Liver (tissue), 9 donors: ENCODE data around the gene RASA3. TPM values are rescaled to one million over a fixed set of nuclear protein-coding genes. Genes with fewer than 3 reads are reported as not detected.

Source experiments
- DNase-seq: peaks from one replicate; pipeline ENCODE4 v3.0.0-alpha.2; 2017; ENCODE audit warnings: low spot score
- H3K27ac ChIP-seq, 2 donors: one replicate each; pipeline ENCODE4 v1.7.0; 2013; ENCODE audit warnings: inconsistent platforms in 2 of 2, low read length in 2 of 2, control low read depth in 1 of 2, low read depth in 1 of 2, mild to moderate bottlenecking in 1 of 2
- H3K27me3 ChIP-seq, 4 donors: one replicate each; pipeline versions ENCODE4 v1.6.1 to v1.7.0; 2013; ENCODE audit warnings: low read length in 3 of 4, inconsistent platforms in 1 of 4, mild to moderate bottlenecking in 1 of 4, moderate library complexity in 1 of 4; ENCODE audit not compliant: control insufficient read depth in 4 of 4, insufficient read depth in 4 of 4
- H3K36me3 ChIP-seq, 4 donors: one replicate each; pipeline versions ENCODE4 v1.6.1 to v1.7.0; 2013; ENCODE audit warnings: low read length in 3 of 4, mild to moderate bottlenecking in 3 of 4, low read depth in 1 of 4, moderate library complexity in 1 of 4; ENCODE audit not compliant: control insufficient read depth in 4 of 4, insufficient read depth in 3 of 4
- H3K4me1 ChIP-seq, 4 donors: one replicate each; pipeline versions ENCODE4 v1.6.1 to v1.7.0; 2013; ENCODE audit warnings: low read length in 3 of 4, mild to moderate bottlenecking in 3 of 4, moderate library complexity in 1 of 4; ENCODE audit not compliant: control insufficient read depth in 4 of 4, insufficient read depth in 4 of 4
- H3K4me3 ChIP-seq, 3 donors: one replicate each; pipeline versions ENCODE4 v1.6.1 to v1.7.0; 2013; ENCODE audit warnings: low read length in 3 of 3, control low read depth in 1 of 3, low read depth in 1 of 3, mild to moderate bottlenecking in 1 of 3
- H3K9ac ChIP-seq, 2 donors: one replicate each; pipeline ENCODE4 v1.7.0; 2013; ENCODE audit warnings: low read length in 2 of 2, mild to moderate bottlenecking in 2 of 2, moderate library complexity in 2 of 2, control low read depth in 1 of 2, low read depth in 1 of 2
- H3K9me3 ChIP-seq, 4 donors: one replicate each; pipeline versions ENCODE4 v1.6.1 to v1.7.0; 2013; ENCODE audit warnings: low read length in 3 of 4; ENCODE audit not compliant: control insufficient read depth in 4 of 4
- ATF3 ChIP-seq: IDR thresholded peaks from 2 replicates; pipeline ENCODE4 v1.6.1; 2016; ENCODE audit warnings: antibody characterized with exemption
- CTCF ChIP-seq: fragments of 150-350 bp; IDR thresholded peaks from 2 replicates; pipeline ENCODE4 v1.5.1; 2017; ENCODE audit warnings: improper control_type of control experiment, low read depth, low read length; ENCODE audit not compliant: missing input control
- EGR1 ChIP-seq, 2 donors: IDR thresholded peaks; 2 replicates each; pipeline ENCODE4 v1.6.1; 2016 to 2018; ENCODE audit warnings: antibody characterized with exemption in 2 of 2, low read depth in 2 of 2
- FOXA1 ChIP-seq: IDR thresholded peaks from 2 replicates; pipeline ENCODE4 v1.6.1; 2016; ENCODE audit warnings: antibody characterized with exemption
- FOXA2 ChIP-seq: IDR thresholded peaks from 2 replicates; pipeline ENCODE4 v1.6.1; 2016; ENCODE audit warnings: antibody characterized with exemption
- GABPA ChIP-seq, 2 donors: IDR thresholded peaks in 1 of 2; conservative IDR thresholded peaks in 1 of 2; 2 replicates each; pipeline ENCODE4 v1.6.1; 2016; ENCODE audit warnings: antibody characterized with exemption in 2 of 2, mild to moderate bottlenecking in 1 of 2, moderate library complexity in 1 of 2
- HNF4A ChIP-seq, 2 donors: conservative IDR thresholded peaks; 2 replicates each; pipeline ENCODE4 v1.6.1; 2016; ENCODE audit warnings: antibody characterized with exemption in 2 of 2, mild to moderate bottlenecking in 2 of 2
- HNF4G ChIP-seq: IDR thresholded peaks from 2 replicates; pipeline ENCODE4 v1.6.1; 2016; ENCODE audit warnings: antibody characterized with exemption
- JUND ChIP-seq, 2 donors: IDR thresholded peaks; 2 replicates each; pipeline ENCODE4 v1.6.1; 2016; ENCODE audit warnings: antibody characterized with exemption in 2 of 2
- MAX ChIP-seq: IDR thresholded peaks from 2 replicates; pipeline ENCODE4 v1.6.1; 2016; ENCODE audit warnings: antibody characterized with exemption
- NR2F2 ChIP-seq: IDR thresholded peaks from 2 replicates; pipeline ENCODE4 v1.6.1; 2016; ENCODE audit warnings: antibody characterized with exemption
- RAD21 ChIP-seq, 2 donors: IDR thresholded peaks; 2 replicates each; pipeline ENCODE4 v1.6.1; 2016; ENCODE audit warnings: antibody characterized with exemption in 2 of 2, mild to moderate bottlenecking in 2 of 2
- REST ChIP-seq: IDR thresholded peaks from 2 replicates; pipeline ENCODE4 v1.6.1; 2016; ENCODE audit warnings: antibody characterized with exemption, mild to moderate bottlenecking
- RXRA ChIP-seq, 2 donors: IDR thresholded peaks; 2 replicates each; pipeline ENCODE4 v1.6.1; 2017 to 2018; ENCODE audit warnings: antibody characterized with exemption in 2 of 2, mild to moderate bottlenecking in 1 of 2
- SP1 ChIP-seq: IDR thresholded peaks from 2 replicates; pipeline ENCODE4 v1.6.1; 2018; ENCODE audit warnings: antibody characterized with exemption, mild to moderate bottlenecking
- TAF1 ChIP-seq: conservative IDR thresholded peaks from 2 replicates; pipeline ENCODE4 v1.6.1; 2016; ENCODE audit warnings: antibody characterized with exemption, mild to moderate bottlenecking
- YY1 ChIP-seq: IDR thresholded peaks from 2 replicates; pipeline ENCODE4 v1.6.1; 2016; ENCODE audit warnings: antibody characterized with exemption, mild to moderate bottlenecking
- ZBTB33 ChIP-seq: IDR thresholded peaks from 2 replicates; pipeline ENCODE4 v1.6.1; 2016; ENCODE audit warnings: antibody characterized with exemption
- WGBS: extraction: QIAGEN DNeasy Blood & Tissue Kit; methylation state at CpG from one replicate; pipeline ENCODE4 v1.1.7; 2013; 5-methylcytosine and 5-hydroxymethylcytosine counted together
- polyA plus RNA-seq, 2 donors: library from polyadenylated mRNA; stranded (reverse) in 1 of 2; unstranded in 1 of 2; fragments of 200-250 nt in 1 of 2; fragments of >200 nt in 1 of 2; fragmentation: Nextera tagmentation in 1 of 2; extraction: Ambion mirVana in 1 of 2; gene quantifications; one replicate each; pipeline versions ENCODE4 v1.2.1 to v1.2.3, GENCODE V29; 2013 to 2015
- total RNA-seq, 2 donors: library from RNA; depleted of rRNA; stranded (reverse); fragments of >200 nt; gene quantifications; one replicate each; pipeline ENCODE4 v1.2.3, GENCODE V29; 2014
- donor health status: healthy.
- donor health status: healthy.
- donor health status: healthy.
- donor health status: healthy.
- donor health status: healthy.

RASA3 gene
- total and polyA plus RNA-seq, 4 donors = 0.64 to 5.9 (median 3.8) TPM

- no peak overlapping the region for H3K4me3 ChIP-seq
- WGBS = 76% methylated on average over 15 of the region's 15 CpGs
- H3K4me1 ChIP-seq = no peaks in the 10 kb centered on the region
- H3K36me3 ChIP-seq = no peaks in the 10 kb centered on the region
- H3K27ac ChIP-seq = no peak overlapping the region
- TF ChIP-seq RXRA (IDR thresholded peaks at IDR 0.05) (no peak), SP1 (no peak), HNF4A (conservative IDR thresholded peaks at IDR 0.05) (no peak), TAF1 (no peak), HNF4G (no peak), ATF3 (no peak), CTCF (no peak), ZBTB33 (no peak), NR2F2 (no peak), RAD21 (IDR thresholded peaks at IDR 0.05) (no peak), JUND (IDR thresholded peaks at IDR 0.05) (no peak), GABPA (IDR thresholded peaks at IDR 0.05 in 1 of 2, conservative IDR thresholded peaks at IDR 0.05 in 1 of 2) (no peak), EGR1 (IDR thresholded peaks at IDR 0.05; ENCODE audit: low read depth in 2 of 2) (no peak), FOXA1 (no peak), FOXA2 (no peak), MAX (no peak), YY1 (no peak), REST (no peak)
- H3K9ac ChIP-seq = no peak overlapping the region
- no peak for DNase-seq
- H3K27me3 ChIP-seq = no peaks in the 10 kb centered on the region
- no peaks in the 10 kb centered on the region for H3K9me3 ChIP-seq
Observed at GRCh38 chr13:114049026-114049425, 83.4 kb downstream of the RASA3 start.
